SK-N-SH treated with all-trans-retinoic acid at 6 μM for 48 hours (cell line): ENCODE measurements around the gene SH3BP4.

ENCODE experiments used
- ATAC-seq: fragments of 200-7000 bp; cut with Tn5 transposase; 3 replicates; pipeline ENCODE4 v1.9.1; 2020; ENCODE audit warnings: mild to moderate bottlenecking, moderate library complexity
- ARNTL ChIP-seq: fragments of 450-650 bp; formaldehyde crosslinking; IDR thresholded peaks from 2 replicates; pipeline ENCODE4 v1.5.0; 2020; ENCODE audit warnings: low read depth, mild to moderate bottlenecking, moderate library complexity, borderline replicate concordance
- BACH2 ChIP-seq: fragments of 250-450 bp; sonication (Bioruptor Pico); IDR thresholded peaks from 2 replicates; pipeline ENCODE4 v1.9.0; 2021; ENCODE audit warnings: mild to moderate bottlenecking, borderline replicate concordance
- CSDC2 ChIP-seq: fragments of 250-450 bp; sonication (Bioruptor Pico); IDR thresholded peaks from 2 replicates; pipeline ENCODE4 v1.5.0; 2020; ENCODE audit warnings: mild to moderate bottlenecking, moderate library complexity
- ESRRG ChIP-seq: fragments of 250-450 bp; sonication (Bioruptor Pico); IDR thresholded peaks from 2 replicates; pipeline ENCODE4 v1.6.1; 2021; ENCODE audit warnings: mild to moderate bottlenecking
- GLIS3 ChIP-seq: fragments of 250-450 bp; sonication (Bioruptor Pico); IDR thresholded peaks from 2 replicates; pipeline ENCODE4 v1.5.0; 2020; ENCODE audit warnings: mild to moderate bottlenecking, moderate library complexity
- ISL1 ChIP-seq: fragments of 250-450 bp; sonication (Bioruptor Pico); IDR thresholded peaks from 2 replicates; pipeline ENCODE4 v2.1.2; 2022; ENCODE audit warnings: mild to moderate bottlenecking, moderate library complexity
- OSR1 ChIP-seq: fragments of 250-450 bp; sonication (Bioruptor Pico); IDR thresholded peaks from 2 replicates; pipeline ENCODE4 v1.8.0; 2022; ENCODE audit warnings: moderate library complexity, mild to moderate bottlenecking, inconsistent platforms
- PPARA ChIP-seq: fragments of 250-450 bp; sonication (Bioruptor Pico); IDR thresholded peaks from 2 replicates; pipeline ENCODE4 v1.5.0; 2020; ENCODE audit warnings: mild to moderate bottlenecking, borderline replicate concordance
- RARB ChIP-seq: fragments of 250-450 bp; sonication (Bioruptor Pico); IDR thresholded peaks from 2 replicates; pipeline ENCODE4 v1.8.0; 2021; ENCODE audit warnings: mild to moderate bottlenecking, moderate library complexity
- SNAI2 ChIP-seq: fragments of 250-450 bp; sonication (Bioruptor Pico); IDR thresholded peaks from 2 replicates; pipeline ENCODE4 v1.5.0; 2020; ENCODE audit warnings: mild to moderate bottlenecking, moderate library complexity
- TCF4 ChIP-seq: fragments of 250-450 bp; sonication (Bioruptor Pico); IDR thresholded peaks from 2 replicates; pipeline ENCODE4 v1.8.0; 2021; ENCODE audit warnings: mild to moderate bottlenecking, moderate library complexity, borderline replicate concordance
- TOX ChIP-seq: fragments of 250-450 bp; sonication (Bioruptor Pico); IDR thresholded peaks from 2 replicates; pipeline ENCODE4 v1.8.0; 2021; ENCODE audit warnings: mild to moderate bottlenecking, moderate library complexity, borderline replicate concordance
- ZC3H10 ChIP-seq: fragments of 250-450 bp; sonication (Bioruptor Pico); IDR thresholded peaks from 2 replicates; pipeline ENCODE4 v1.5.1; 2021; ENCODE audit warnings: mild to moderate bottlenecking, moderate library complexity
- ZFP3 ChIP-seq: fragments of 250-450 bp; sonication (Bioruptor Pico); IDR thresholded peaks from 2 replicates; pipeline ENCODE4 v1.5.0; 2020; ENCODE audit warnings: mild to moderate bottlenecking, moderate library complexity
- ZFP30 ChIP-seq: fragments of 450-650 bp; formaldehyde crosslinking; IDR thresholded peaks from 2 replicates; pipeline ENCODE4 v1.5.0; 2022; ENCODE audit warnings: mild to moderate bottlenecking, moderate library complexity
- ZNF565 ChIP-seq: fragments of 450-650 bp; formaldehyde crosslinking; conservative IDR thresholded peaks from 2 replicates; pipeline ENCODE4 v1.5.0; 2020; ENCODE audit warnings: low read depth, mild to moderate bottlenecking, moderate library complexity
- ZNF70 ChIP-seq: fragments of 450-650 bp; formaldehyde crosslinking; IDR thresholded peaks from 2 replicates; pipeline ENCODE4 v1.5.0; 2020; ENCODE audit warnings: mild to moderate bottlenecking, moderate library complexity
- ZNF8 ChIP-seq: fragments of 450-650 bp; formaldehyde crosslinking; IDR thresholded peaks from 2 replicates; pipeline ENCODE4 v1.5.0; 2020; ENCODE audit warnings: mild to moderate bottlenecking, moderate library complexity
- TF ChIP-seq, protein P1 (sequence below): fragments of 250-450 bp; sonication (Bioruptor Pico); IDR thresholded peaks from 2 replicates; pipeline ENCODE4 v1.8.0; 2020; ENCODE audit warnings: mild to moderate bottlenecking, moderate library complexity, borderline replicate concordance
- TF ChIP-seq, protein P2 (sequence below): fragments of 250-450 bp; sonication (Bioruptor Pico); IDR thresholded peaks from 2 replicates; pipeline ENCODE4 v1.5.1; 2020; ENCODE audit warnings: low read depth, mild to moderate bottlenecking, moderate library complexity
- TF ChIP-seq, protein P3 (sequence below): fragments of 250-450 bp; sonication (Bioruptor Pico); IDR thresholded peaks from 2 replicates; pipeline ENCODE4 v1.5.0; 2020; ENCODE audit warnings: mild to moderate bottlenecking, moderate library complexity
- TF ChIP-seq, protein P4 (sequence below): fragments of 250-450 bp; sonication (Bioruptor Pico); IDR thresholded peaks from 2 replicates; pipeline ENCODE4 v1.8.0; 2021; ENCODE audit warnings: low read depth, mild to moderate bottlenecking, moderate library complexity, borderline replicate concordance
- TF ChIP-seq, protein P5 (sequence below): fragments of 250-450 bp; sonication (Bioruptor Pico); IDR thresholded peaks from 2 replicates; pipeline ENCODE4 v1.5.1; 2021; ENCODE audit warnings: mild to moderate bottlenecking, moderate library complexity

SH3BP4 gene

DNA sequence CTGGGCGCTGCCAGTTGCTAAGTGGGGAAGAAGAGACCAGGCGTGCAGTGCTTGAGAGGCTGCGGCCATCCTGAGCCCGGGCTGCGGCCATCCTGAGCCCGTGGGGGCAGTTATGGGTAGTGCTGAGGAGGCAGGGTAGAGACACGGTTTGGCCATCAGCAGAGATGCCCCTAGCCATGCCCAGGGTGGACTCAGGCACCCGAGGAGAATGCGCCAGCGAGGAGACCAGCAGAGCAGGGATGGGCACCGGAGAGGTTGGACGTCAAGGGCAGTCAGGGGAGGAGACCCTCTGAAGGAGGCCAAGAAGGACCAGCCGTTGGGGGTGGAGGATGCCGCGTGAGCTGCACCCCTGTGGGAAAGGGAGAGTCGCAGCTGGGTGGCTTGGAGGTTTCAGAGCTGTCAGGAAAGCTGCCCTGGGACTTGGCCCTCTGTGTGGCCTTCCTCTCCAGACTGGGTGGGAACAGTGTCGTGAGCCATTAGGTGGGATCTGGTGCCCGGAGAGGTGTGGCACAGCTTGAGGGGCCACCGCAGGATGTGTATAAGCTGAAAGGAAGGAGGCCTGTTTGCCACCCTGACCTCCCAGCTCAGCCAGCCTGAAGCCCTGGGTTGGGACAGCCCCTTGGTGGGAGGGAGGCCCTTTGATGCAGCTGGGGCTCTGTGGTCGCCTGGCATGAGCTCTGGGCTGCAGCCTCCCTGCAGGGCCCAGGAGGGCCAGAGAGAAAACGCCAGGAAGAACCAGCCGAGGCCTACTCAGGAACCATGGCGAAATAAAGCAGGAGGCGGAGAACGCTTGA is 56.0 kb downstream of the SH3BP4 start:
- no peak for TF ChIP-seq ISL1
- TF ChIP-seq ZNF70: no peak
- no peak for TF ChIP-seq ZFP30 (CRISPR knock-in tag)
- no peak for TF ChIP-seq CSDC2 (CRISPR knock-in tag)
- no peak for TF ChIP-seq BACH2 (CRISPR knock-in tag)
- TF ChIP-seq OSR1: no peak
- no peak for TF ChIP-seq ESRRG (CRISPR knock-in tag)
- TF ChIP-seq TCF4 (CRISPR knock-in tag): no peak
- TF ChIP-seq, protein P1, sequence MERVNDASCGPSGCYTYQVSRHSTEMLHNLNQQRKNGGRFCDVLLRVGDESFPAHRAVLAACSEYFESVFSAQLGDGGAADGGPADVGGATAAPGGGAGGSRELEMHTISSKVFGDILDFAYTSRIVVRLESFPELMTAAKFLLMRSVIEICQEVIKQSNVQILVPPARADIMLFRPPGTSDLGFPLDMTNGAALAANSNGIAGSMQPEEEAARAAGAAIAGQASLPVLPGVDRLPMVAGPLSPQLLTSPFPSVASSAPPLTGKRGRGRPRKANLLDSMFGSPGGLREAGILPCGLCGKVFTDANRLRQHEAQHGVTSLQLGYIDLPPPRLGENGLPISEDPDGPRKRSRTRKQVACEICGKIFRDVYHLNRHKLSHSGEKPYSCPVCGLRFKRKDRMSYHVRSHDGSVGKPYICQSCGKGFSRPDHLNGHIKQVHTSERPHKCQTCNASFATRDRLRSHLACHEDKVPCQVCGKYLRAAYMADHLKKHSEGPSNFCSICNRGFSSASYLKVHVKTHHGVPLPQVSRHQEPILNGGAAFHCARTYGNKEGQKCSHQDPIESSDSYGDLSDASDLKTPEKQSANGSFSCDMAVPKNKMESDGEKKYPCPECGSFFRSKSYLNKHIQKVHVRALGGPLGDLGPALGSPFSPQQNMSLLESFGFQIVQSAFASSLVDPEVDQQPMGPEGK (CRISPR knock-in tag): no peak
- TF ChIP-seq, protein P2, sequence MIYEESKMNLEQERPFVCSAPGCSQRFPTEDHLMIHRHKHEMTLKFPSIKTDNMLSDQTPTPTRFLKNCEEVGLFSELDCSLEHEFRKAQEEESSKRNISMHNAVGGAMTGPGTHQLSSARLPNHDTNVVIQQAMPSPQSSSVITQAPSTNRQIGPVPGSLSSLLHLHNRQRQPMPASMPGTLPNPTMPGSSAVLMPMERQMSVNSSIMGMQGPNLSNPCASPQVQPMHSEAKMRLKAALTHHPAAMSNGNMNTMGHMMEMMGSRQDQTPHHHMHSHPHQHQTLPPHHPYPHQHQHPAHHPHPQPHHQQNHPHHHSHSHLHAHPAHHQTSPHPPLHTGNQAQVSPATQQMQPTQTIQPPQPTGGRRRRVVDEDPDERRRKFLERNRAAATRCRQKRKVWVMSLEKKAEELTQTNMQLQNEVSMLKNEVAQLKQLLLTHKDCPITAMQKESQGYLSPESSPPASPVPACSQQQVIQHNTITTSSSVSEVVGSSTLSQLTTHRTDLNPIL (CRISPR knock-in tag): no peak
- TF ChIP-seq, protein P3, sequence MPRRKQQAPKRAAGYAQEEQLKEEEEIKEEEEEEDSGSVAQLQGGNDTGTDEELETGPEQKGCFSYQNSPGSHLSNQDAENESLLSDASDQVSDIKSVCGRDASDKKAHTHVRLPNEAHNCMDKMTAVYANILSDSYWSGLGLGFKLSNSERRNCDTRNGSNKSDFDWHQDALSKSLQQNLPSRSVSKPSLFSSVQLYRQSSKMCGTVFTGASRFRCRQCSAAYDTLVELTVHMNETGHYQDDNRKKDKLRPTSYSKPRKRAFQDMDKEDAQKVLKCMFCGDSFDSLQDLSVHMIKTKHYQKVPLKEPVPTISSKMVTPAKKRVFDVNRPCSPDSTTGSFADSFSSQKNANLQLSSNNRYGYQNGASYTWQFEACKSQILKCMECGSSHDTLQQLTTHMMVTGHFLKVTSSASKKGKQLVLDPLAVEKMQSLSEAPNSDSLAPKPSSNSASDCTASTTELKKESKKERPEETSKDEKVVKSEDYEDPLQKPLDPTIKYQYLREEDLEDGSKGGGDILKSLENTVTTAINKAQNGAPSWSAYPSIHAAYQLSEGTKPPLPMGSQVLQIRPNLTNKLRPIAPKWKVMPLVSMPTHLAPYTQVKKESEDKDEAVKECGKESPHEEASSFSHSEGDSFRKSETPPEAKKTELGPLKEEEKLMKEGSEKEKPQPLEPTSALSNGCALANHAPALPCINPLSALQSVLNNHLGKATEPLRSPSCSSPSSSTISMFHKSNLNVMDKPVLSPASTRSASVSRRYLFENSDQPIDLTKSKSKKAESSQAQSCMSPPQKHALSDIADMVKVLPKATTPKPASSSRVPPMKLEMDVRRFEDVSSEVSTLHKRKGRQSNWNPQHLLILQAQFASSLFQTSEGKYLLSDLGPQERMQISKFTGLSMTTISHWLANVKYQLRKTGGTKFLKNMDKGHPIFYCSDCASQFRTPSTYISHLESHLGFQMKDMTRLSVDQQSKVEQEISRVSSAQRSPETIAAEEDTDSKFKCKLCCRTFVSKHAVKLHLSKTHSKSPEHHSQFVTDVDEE (CRISPR knock-in tag): no peak
- no peak for TF ChIP-seq PPARA (CRISPR knock-in tag)
- TF ChIP-seq ZNF8 (CRISPR knock-in tag): no peak
- no peak for TF ChIP-seq RARB (CRISPR knock-in tag)
- no peak for TF ChIP-seq SNAI2
- TF ChIP-seq ZFP3 (CRISPR knock-in tag): no peak
- TF ChIP-seq ZNF565: no peak
- TF ChIP-seq, protein P4, sequence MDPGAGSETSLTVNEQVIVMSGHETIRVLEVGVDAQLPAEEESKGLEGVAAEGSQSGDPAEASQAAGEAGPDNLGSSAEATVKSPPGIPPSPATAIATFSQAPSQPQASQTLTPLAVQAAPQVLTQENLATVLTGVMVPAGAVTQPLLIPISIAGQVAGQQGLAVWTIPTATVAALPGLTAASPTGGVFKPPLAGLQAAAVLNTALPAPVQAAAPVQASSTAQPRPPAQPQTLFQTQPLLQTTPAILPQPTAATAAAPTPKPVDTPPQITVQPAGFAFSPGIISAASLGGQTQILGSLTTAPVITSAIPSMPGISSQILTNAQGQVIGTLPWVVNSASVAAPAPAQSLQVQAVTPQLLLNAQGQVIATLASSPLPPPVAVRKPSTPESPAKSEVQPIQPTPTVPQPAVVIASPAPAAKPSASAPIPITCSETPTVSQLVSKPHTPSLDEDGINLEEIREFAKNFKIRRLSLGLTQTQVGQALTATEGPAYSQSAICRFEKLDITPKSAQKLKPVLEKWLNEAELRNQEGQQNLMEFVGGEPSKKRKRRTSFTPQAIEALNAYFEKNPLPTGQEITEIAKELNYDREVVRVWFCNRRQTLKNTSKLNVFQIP (CRISPR knock-in tag): no peak
- ATAC-seq: no peak

DNA sequence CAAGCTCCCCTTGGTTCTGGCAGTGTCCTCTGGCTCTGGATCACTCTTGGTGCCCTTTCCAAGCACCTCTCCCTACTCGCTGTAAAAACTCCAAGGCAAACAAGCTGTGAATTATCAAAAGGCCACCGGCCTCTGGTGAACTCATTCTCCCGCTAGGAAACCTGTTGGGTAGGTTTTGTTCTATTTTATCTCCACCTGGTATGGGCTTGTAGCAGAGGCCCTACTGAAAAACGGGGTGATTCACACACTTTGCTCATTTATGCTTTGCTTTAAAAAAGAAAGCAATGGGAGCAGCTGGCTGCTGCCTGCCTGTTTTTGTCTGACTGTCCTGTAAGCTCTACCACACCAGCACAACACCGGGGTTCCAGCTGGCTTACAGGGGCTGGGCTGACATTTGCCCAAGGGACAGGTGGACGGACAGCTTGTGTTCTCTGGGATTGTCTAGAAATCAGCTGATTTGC is 56.8 kb downstream of the SH3BP4 start:
- no peak for TF ChIP-seq ZFP30 (CRISPR knock-in tag)
- TF ChIP-seq ZNF70: no peak
- TF ChIP-seq OSR1: no peak
- TF ChIP-seq, protein P5, sequence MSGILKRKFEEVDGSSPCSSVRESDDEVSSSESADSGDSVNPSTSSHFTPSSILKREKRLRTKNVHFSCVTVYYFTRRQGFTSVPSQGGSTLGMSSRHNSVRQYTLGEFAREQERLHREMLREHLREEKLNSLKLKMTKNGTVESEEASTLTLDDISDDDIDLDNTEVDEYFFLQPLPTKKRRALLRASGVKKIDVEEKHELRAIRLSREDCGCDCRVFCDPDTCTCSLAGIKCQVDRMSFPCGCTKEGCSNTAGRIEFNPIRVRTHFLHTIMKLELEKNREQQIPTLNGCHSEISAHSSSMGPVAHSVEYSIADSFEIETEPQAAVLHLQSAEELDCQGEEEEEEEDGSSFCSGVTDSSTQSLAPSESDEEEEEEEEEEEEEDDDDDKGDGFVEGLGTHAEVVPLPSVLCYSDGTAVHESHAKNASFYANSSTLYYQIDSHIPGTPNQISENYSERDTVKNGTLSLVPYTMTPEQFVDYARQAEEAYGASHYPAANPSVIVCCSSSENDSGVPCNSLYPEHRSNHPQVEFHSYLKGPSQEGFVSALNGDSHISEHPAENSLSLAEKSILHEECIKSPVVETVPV (CRISPR knock-in tag): no peak
- no peak for TF ChIP-seq TOX
- no peak for TF ChIP-seq ARNTL (CRISPR knock-in tag)
- TF ChIP-seq ESRRG (CRISPR knock-in tag): no peak
- no peak for TF ChIP-seq ZNF565
- no peak for ATAC-seq

DNA sequence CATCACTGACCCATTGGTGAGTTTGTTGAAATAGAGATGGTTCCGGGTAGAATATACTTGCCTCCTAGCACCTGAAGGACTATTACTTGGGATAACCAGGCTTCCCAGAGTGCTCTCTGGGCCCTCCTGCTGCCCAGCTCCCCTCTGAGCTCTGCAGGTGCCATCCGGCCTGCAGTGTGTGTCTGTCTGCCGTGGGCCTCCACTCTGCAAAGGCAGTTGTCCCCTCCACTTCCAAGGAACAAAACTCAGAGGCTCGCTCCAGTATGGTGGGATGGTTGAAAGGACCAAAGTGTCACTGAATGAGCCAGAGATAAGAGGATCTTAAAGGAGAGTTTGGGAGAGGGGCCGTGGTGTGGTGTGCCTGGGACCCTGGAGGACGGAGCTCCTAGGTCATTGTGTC is 57.3 kb downstream of the SH3BP4 start:
- no peak for TF ChIP-seq ZNF70
- TF ChIP-seq OSR1: no peak
- no peak for TF ChIP-seq GLIS3 (CRISPR knock-in tag)
- TF ChIP-seq, protein P5 (CRISPR knock-in tag): no peak
- TF ChIP-seq, protein P4 (CRISPR knock-in tag): no peak
- TF ChIP-seq ZNF565: no peak
- TF ChIP-seq ZC3H10: no peak
- TF ChIP-seq ZFP30 (CRISPR knock-in tag): no peak
- TF ChIP-seq ZNF8 (CRISPR knock-in tag): no peak
- no peak for ATAC-seq
